ENCODE data around the gene KDM7A. TPM values are rescaled to one million over a fixed set of nuclear protein-coding genes. Genes with fewer than 3 reads are reported as not detected.

The KDM7A gene
- total RNA-seq, 1 experiment from 2014 or later = 12.4 TPM

DNA sequence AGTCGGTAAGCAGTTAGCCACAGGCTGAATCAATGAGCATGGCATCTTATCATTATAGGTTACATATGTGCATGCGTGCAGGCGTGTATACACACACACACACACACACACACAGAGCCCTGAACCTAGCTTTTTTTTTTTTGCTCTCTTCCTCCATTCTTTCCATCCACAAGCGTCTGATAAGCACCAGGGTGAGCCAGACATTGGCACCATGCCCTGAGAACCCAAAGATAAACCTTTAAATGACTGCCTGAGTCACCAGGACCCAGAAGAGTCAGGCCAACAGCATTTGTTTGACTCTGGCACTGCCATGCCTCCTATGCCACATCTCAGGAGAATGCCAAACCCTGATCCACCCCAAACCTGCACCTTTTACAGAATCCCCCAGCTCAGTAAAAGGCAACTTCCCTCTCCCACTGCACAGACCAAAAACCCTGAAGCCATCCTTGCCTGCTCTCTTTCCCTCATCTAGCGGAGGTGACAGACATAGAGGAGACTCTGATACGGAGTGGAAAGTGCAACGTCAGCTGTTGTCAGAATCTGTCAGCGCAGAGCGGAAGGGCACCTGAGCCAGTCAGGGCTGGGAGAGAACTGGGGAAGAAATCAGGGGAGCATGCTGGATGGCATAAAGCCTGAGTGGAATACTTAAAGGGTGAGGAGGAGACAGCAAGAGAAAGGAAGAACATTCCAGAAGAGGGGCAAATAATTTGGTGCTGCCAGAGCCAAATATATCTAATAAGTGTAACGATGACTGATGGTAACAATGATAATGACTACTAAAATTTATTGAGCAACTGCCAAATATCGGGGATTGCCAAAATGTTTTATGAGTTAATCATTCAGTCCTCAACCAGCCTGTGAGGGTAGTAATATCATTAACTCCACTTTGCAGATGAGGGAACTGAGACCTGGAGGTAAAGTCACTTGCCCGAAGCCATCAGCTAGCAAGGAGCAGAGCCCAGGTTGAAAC, 117.2 kb downstream of the KDM7A start:
- peak; percentile 85 for DNase-seq (ENCODE audit: unreplicated experiment)
- peaks cover 39% of the 10 kb centered on the region for H3K4me1 Mint-ChIP-seq (ENCODE audit: insufficient read depth, unreplicated experiment)
- H3K27ac Mint-ChIP-seq (ENCODE audit: low read depth, unreplicated experiment) = peak overlapping the region; percentile 21
- no TSS peak for BruUV-seq (replicated peaks)
- TF ChIP-seq, protein P1, sequence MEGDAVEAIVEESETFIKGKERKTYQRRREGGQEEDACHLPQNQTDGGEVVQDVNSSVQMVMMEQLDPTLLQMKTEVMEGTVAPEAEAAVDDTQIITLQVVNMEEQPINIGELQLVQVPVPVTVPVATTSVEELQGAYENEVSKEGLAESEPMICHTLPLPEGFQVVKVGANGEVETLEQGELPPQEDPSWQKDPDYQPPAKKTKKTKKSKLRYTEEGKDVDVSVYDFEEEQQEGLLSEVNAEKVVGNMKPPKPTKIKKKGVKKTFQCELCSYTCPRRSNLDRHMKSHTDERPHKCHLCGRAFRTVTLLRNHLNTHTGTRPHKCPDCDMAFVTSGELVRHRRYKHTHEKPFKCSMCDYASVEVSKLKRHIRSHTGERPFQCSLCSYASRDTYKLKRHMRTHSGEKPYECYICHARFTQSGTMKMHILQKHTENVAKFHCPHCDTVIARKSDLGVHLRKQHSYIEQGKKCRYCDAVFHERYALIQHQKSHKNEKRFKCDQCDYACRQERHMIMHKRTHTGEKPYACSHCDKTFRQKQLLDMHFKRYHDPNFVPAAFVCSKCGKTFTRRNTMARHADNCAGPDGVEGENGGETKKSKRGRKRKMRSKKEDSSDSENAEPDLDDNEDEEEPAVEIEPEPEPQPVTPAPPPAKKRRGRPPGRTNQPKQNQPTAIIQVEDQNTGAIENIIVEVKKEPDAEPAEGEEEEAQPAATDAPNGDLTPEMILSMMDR (IDR thresholded peaks at IDR 0.05; ENCODE audit: unreplicated experiment) = no peak
- H3K36me3 Mint-ChIP-seq (ENCODE audit: insufficient read depth, unreplicated experiment) = peaks cover 9% of the 10 kb centered on the region
- H3K9me3 Mint-ChIP-seq (ENCODE audit: unreplicated experiment) = no peaks in the 10 kb centered on the region
- POLR2A ChIA-PET = interaction anchor here (0.6 to 1.8 kb wide), 5 partner anchors 10 to 325 kb away, joined by 3 to 7 read pairs (median 4); no protein-coding TSS in a partner anchor
- H3K4me3 Mint-ChIP-seq (ENCODE audit: unreplicated experiment) = peak overlapping the region; percentile 78
- H3K27me3 Mint-ChIP-seq (ENCODE audit: insufficient read depth, unreplicated experiment) = no peaks in the 10 kb centered on the region
- CTCF ChIA-PET = interaction anchor here (0.6 to 1.2 kb wide), 4 partner anchors 22 to 318 kb away, joined by 3 to 4 read pairs (median 4); no protein-coding TSS in a partner anchor
- intact Hi-C loops (cut with micrococcal nuclease) = no loop called here

DNA sequence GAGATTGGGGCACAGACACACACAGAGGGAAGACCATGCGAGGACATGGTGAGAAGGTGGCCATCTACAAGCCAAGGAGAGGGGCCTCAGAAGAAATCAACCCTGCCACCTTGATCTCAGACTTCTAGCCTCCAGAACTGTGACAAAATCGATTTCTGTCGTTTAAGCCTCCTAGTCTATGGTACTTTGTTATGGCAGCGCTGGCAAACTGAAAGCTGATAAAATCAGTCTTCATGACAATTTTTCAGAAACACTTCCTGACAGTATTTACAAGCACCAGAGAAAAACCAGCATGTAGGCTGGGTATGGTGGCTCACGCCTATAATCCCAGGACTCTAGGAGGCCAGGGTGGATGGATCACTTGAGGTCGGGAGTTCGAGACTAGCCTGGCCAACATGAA, 118.3 kb downstream of the KDM7A start:
- Mint-ChIP-seq H3K27me3 (ENCODE audit: insufficient read depth, unreplicated experiment) (no peaks in the 10 kb centered on the region), H3K9me3 (ENCODE audit: unreplicated experiment) (no peaks in the 10 kb centered on the region), H3K27ac (ENCODE audit: low read depth, unreplicated experiment) (no peak overlapping the region), H3K4me3 (ENCODE audit: unreplicated experiment) (no peak overlapping the region), H3K4me1 (ENCODE audit: insufficient read depth, unreplicated experiment) (peaks cover 39% of the 10 kb centered on the region), H3K36me3 (ENCODE audit: insufficient read depth, unreplicated experiment) (peaks cover 19% of the 10 kb centered on the region)
- intact Hi-C loops (cut with micrococcal nuclease) = no loop called here
- ChIA-PET POLR2A (interaction anchor here (0.6 to 1.7 kb wide), 2 partner anchors 23 to 324 kb away, joined by 3 to 7 read pairs; no protein-coding TSS in a partner anchor), CTCF (interaction anchor here (0.6 to 0.7 kb wide), 3 partner anchors 268 to 374 kb away, joined by 3 to 4 read pairs (median 3); no protein-coding TSS in a partner anchor)
- DNase-seq (ENCODE audit: unreplicated experiment) = no peak
- no TSS peak for BruUV-seq (replicated peaks)
- TF ChIP-seq, protein P1 (IDR thresholded peaks at IDR 0.05; ENCODE audit: unreplicated experiment) = no peak

DNA sequence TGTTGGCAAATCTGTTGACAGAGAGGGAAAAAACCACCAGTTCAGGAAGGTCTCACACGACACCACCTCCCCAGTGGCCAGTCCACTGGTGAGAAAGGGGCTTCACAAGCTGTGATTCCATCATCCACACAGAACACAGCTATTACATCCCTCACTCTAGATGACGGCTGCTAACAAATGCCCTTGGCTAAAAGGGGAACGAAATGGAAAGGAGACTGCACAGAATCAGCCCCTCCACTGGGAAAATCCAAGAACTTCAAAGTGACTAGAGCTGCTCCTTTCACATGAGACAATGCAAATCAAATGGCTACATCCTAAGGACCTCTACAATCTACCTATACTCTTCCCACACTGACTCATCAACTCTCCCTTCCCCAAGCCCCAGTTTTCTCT, 119.6 kb downstream of the KDM7A start:
- CTCF ChIA-PET = interaction anchor here (0.7 to 1.1 kb wide), 2 partner anchors 286 to 1573 kb away, joined by 3 read pairs; no protein-coding TSS in a partner anchor
- Mint-ChIP-seq H3K36me3 (ENCODE audit: insufficient read depth, unreplicated experiment) (peaks cover 26% of the 10 kb centered on the region), H3K9me3 (ENCODE audit: unreplicated experiment) (no peaks in the 10 kb centered on the region), H3K27me3 (ENCODE audit: insufficient read depth, unreplicated experiment) (no peaks in the 10 kb centered on the region), H3K4me3 (ENCODE audit: unreplicated experiment) (no peak overlapping the region), H3K27ac (ENCODE audit: low read depth, unreplicated experiment) (no peak overlapping the region), H3K4me1 (ENCODE audit: insufficient read depth, unreplicated experiment) (peaks cover 39% of the 10 kb centered on the region)
- POLR2A ChIA-PET = interaction anchor here (1.7 kb wide), 1 partner anchor 22 kb away, joined by 7 read pairs; no protein-coding TSS in a partner anchor
- intact Hi-C loops (cut with micrococcal nuclease) = no loop called here
- TF ChIP-seq, protein P1 (IDR thresholded peaks at IDR 0.05; ENCODE audit: unreplicated experiment) = no peak
- no peak for DNase-seq (ENCODE audit: unreplicated experiment)
- no TSS peak for BruUV-seq (replicated peaks)

All from MCF 10A (cell line).